ENCODE results near the gene ARHGAP22.

Gene ARHGAP22

GRCh38 chr10:48526011-48526821 is 78.7 kb downstream of the ARHGAP22 start:
- Histone ChIP-seq H3K9me3 (ENCODE audit: control insufficient read depth in 5 of 5, low read length in 5 of 5) (peaks cover 0 to 2% (median 0%) of the 10 kb centered on the region in 5 donors), H3K9ac (ENCODE audit: low read length in 5 of 5) (no peak overlapping the region), H3K4me1 (ENCODE audit: control insufficient read depth in 5 of 5, insufficient read depth in 5 of 5, low read length in 5 of 5) (peaks cover 0 to 12% (median 10%) of the 10 kb centered on the region in 5 donors), H3K4me3 (ENCODE audit: low read depth in 1 of 5, low read length in 5 of 5) (no peak overlapping the region), H3K27ac (ENCODE audit: low read depth, low read length) (no peak overlapping the region), H3K27me3 (ENCODE audit: control insufficient read depth in 5 of 5, insufficient read depth in 4 of 5, low read length in 5 of 5) (peaks cover 0 to 9% (median 3%) of the 10 kb centered on the region in 5 donors), H3K36me3 (ENCODE audit: control insufficient read depth in 5 of 5, insufficient read depth in 5 of 5, low read length in 5 of 5) (no peaks in the 10 kb centered on the region)

- Histone ChIP-seq H3K9me3 (ENCODE audit: control insufficient read depth in 5 of 5, low read length in 5 of 5) (peaks cover 0 to 2% (median 0%) of the 10 kb centered on the region in 5 donors), H3K4me3 (ENCODE audit: low read depth in 1 of 5, low read length in 5 of 5) (no peak overlapping the region), H3K27me3 (ENCODE audit: control insufficient read depth in 5 of 5, insufficient read depth in 4 of 5, low read length in 5 of 5) (peaks cover 0 to 12% (median 3%) of the 10 kb centered on the region in 5 donors), H3K4me1 (ENCODE audit: control insufficient read depth in 5 of 5, insufficient read depth in 5 of 5, low read length in 5 of 5) (peaks cover 0 to 12% (median 10%) of the 10 kb centered on the region in 5 donors), H3K36me3 (ENCODE audit: control insufficient read depth in 5 of 5, insufficient read depth in 5 of 5, low read length in 5 of 5) (no peaks in the 10 kb centered on the region), H3K27ac (ENCODE audit: low read depth, low read length) (no peak overlapping the region), H3K9ac (ENCODE audit: low read length in 5 of 5) (no peak overlapping the region)
Measured at GRCh38 chr10:48525113-48525512, 79.8 kb downstream of the ARHGAP22 start.

GRCh38 chr10:48523820-48524758 is 80.8 kb downstream of the ARHGAP22 start:
- Histone ChIP-seq H3K27me3 (ENCODE audit: control insufficient read depth in 5 of 5, insufficient read depth in 4 of 5, low read length in 5 of 5) (peaks cover 0 to 15% (median 3%) of the 10 kb centered on the region in 5 donors), H3K27ac (ENCODE audit: low read depth, low read length) (no peak overlapping the region), H3K9ac (ENCODE audit: low read length in 5 of 5) (no peak overlapping the region), H3K4me1 (ENCODE audit: control insufficient read depth in 5 of 5, insufficient read depth in 5 of 5, low read length in 5 of 5) (peaks cover 0 to 15% (median 12%) of the 10 kb centered on the region in 5 donors), H3K9me3 (ENCODE audit: control insufficient read depth in 5 of 5, low read length in 5 of 5) (peaks cover 0 to 2% (median 0%) of the 10 kb centered on the region in 5 donors), H3K4me3 (ENCODE audit: low read depth in 1 of 5, low read length in 5 of 5) (peak overlapping the region in 4 of 5 donors; percentile 46 to 65 (median 52)), H3K36me3 (ENCODE audit: control insufficient read depth in 5 of 5, insufficient read depth in 5 of 5, low read length in 5 of 5) (no peaks in the 10 kb centered on the region)

GRCh38 chr10:48523212-48523819 is 81.6 kb downstream of the ARHGAP22 start:
- Histone ChIP-seq H3K9me3 (ENCODE audit: control insufficient read depth in 5 of 5, low read length in 5 of 5) (peaks cover 0 to 2% (median 0%) of the 10 kb centered on the region in 5 donors), H3K27me3 (ENCODE audit: control insufficient read depth in 5 of 5, insufficient read depth in 4 of 5, low read length in 5 of 5) (peaks cover 0 to 17% (median 3%) of the 10 kb centered on the region in 5 donors), H3K4me3 (ENCODE audit: low read depth in 1 of 5, low read length in 5 of 5) (peak overlapping the region; percentile 33 to 65 (median 52)), H3K27ac (ENCODE audit: low read depth, low read length) (no peak overlapping the region), H3K36me3 (ENCODE audit: control insufficient read depth in 5 of 5, insufficient read depth in 5 of 5, low read length in 5 of 5) (no peaks in the 10 kb centered on the region), H3K9ac (ENCODE audit: low read length in 5 of 5) (no peak overlapping the region), H3K4me1 (ENCODE audit: control insufficient read depth in 5 of 5, insufficient read depth in 5 of 5, low read length in 5 of 5) (peaks cover 0 to 22% (median 13%) of the 10 kb centered on the region in 5 donors)

- Histone ChIP-seq H3K4me1 (ENCODE audit: control insufficient read depth in 5 of 5, insufficient read depth in 5 of 5, low read length in 5 of 5) (peaks cover 0 to 26% (median 13%) of the 10 kb centered on the region in 5 donors), H3K27me3 (ENCODE audit: control insufficient read depth in 5 of 5, insufficient read depth in 4 of 5, low read length in 5 of 5) (peaks cover 0 to 17% (median 3%) of the 10 kb centered on the region in 5 donors), H3K9me3 (ENCODE audit: control insufficient read depth in 5 of 5, low read length in 5 of 5) (peaks cover 0 to 2% (median 0%) of the 10 kb centered on the region in 5 donors), H3K27ac (ENCODE audit: low read depth, low read length) (no peak overlapping the region), H3K36me3 (ENCODE audit: control insufficient read depth in 5 of 5, insufficient read depth in 5 of 5, low read length in 5 of 5) (no peaks in the 10 kb centered on the region), H3K4me3 (ENCODE audit: low read depth in 1 of 5, low read length in 5 of 5) (no peak overlapping the region), H3K9ac (ENCODE audit: low read length in 5 of 5) (no peak overlapping the region)
Measured at GRCh38 chr10:48522011-48522765, 82.7 kb downstream of the ARHGAP22 start.

- Histone ChIP-seq H3K27me3 (ENCODE audit: control insufficient read depth in 5 of 5, insufficient read depth in 4 of 5, low read length in 5 of 5) (peaks cover 0 to 17% (median 3%) of the 10 kb centered on the region in 5 donors), H3K4me1 (ENCODE audit: control insufficient read depth in 5 of 5, insufficient read depth in 5 of 5, low read length in 5 of 5) (peaks cover 0 to 26% (median 13%) of the 10 kb centered on the region in 5 donors), H3K27ac (ENCODE audit: low read depth, low read length) (no peak overlapping the region), H3K36me3 (ENCODE audit: control insufficient read depth in 5 of 5, insufficient read depth in 5 of 5, low read length in 5 of 5) (no peaks in the 10 kb centered on the region), H3K9ac (ENCODE audit: low read length in 5 of 5) (no peak overlapping the region), H3K4me3 (ENCODE audit: low read depth in 1 of 5, low read length in 5 of 5) (no peak overlapping the region), H3K9me3 (ENCODE audit: control insufficient read depth in 5 of 5, low read length in 5 of 5) (peaks cover 0 to 2% (median 1%) of the 10 kb centered on the region in 5 donors)
Measured at GRCh38 chr10:48520594-48520993, 84.3 kb downstream of the ARHGAP22 start.

GRCh38 chr10:48520184-48520506 is 84.7 kb downstream of the ARHGAP22 start:
- Histone ChIP-seq H3K9ac (ENCODE audit: low read length in 5 of 5) (no peak overlapping the region), H3K36me3 (ENCODE audit: control insufficient read depth in 5 of 5, insufficient read depth in 5 of 5, low read length in 5 of 5) (no peaks in the 10 kb centered on the region), H3K4me3 (ENCODE audit: low read depth in 1 of 5, low read length in 5 of 5) (no peak overlapping the region), H3K9me3 (ENCODE audit: control insufficient read depth in 5 of 5, low read length in 5 of 5) (peaks cover 0 to 4% (median 3%) of the 10 kb centered on the region in 5 donors), H3K27me3 (ENCODE audit: control insufficient read depth in 5 of 5, insufficient read depth in 4 of 5, low read length in 5 of 5) (peaks cover 0 to 17% (median 3%) of the 10 kb centered on the region in 5 donors), H3K27ac (ENCODE audit: low read depth, low read length) (no peak overlapping the region), H3K4me1 (ENCODE audit: control insufficient read depth in 5 of 5, insufficient read depth in 5 of 5, low read length in 5 of 5) (peaks cover 0 to 26% (median 13%) of the 10 kb centered on the region in 5 donors)

- H3K36me3 ChIP-seq (ENCODE audit: control insufficient read depth in 5 of 5, insufficient read depth in 5 of 5, low read length in 5 of 5), result no peaks in the 10 kb centered on the region
- H3K27ac ChIP-seq (ENCODE audit: low read depth, low read length), result no peak overlapping the region
- H3K9ac ChIP-seq (ENCODE audit: low read length in 5 of 5), result no peak overlapping the region
- H3K27me3 ChIP-seq (ENCODE audit: control insufficient read depth in 5 of 5, insufficient read depth in 4 of 5, low read length in 5 of 5), result peaks cover 0 to 17% (median 3%) of the 10 kb centered on the region in 5 donors
- peaks cover 0 to 26% (median 13%) of the 10 kb centered on the region in 5 donors for H3K4me1 ChIP-seq (ENCODE audit: control insufficient read depth in 5 of 5, insufficient read depth in 5 of 5, low read length in 5 of 5)
- peaks cover 0 to 4% (median 3%) of the 10 kb centered on the region in 5 donors for H3K9me3 ChIP-seq (ENCODE audit: control insufficient read depth in 5 of 5, low read length in 5 of 5)
- no peak overlapping the region for H3K4me3 ChIP-seq (ENCODE audit: low read depth in 1 of 5, low read length in 5 of 5)
Measured at GRCh38 chr10:48519481-48520183, 85.2 kb downstream of the ARHGAP22 start.
